ENCODE measurements around the gene ZNF462.

The ZNF462 gene

GRCh38 chr9:106918825-106919509 is 56.0 kb downstream of the ZNF462 start:
- DNase-seq (ENCODE audit: low read depth), result no peak
- H3K4me3 ChIP-seq (ENCODE audit: low read length), result no peak overlapping the region
- no peak for TF ChIP-seq CTCF (conservative IDR thresholded peaks at IDR 0.05; ENCODE audit: low read length)

GRCh38 chr9:106920091-106920490 is 57.1 kb downstream of the ZNF462 start:
- H3K4me3 ChIP-seq (ENCODE audit: low read length), result no peak overlapping the region
- no peak for TF ChIP-seq CTCF (conservative IDR thresholded peaks at IDR 0.05; ENCODE audit: low read length)
- DNase-seq (ENCODE audit: low read depth), result no peak

- no peak overlapping the region for H3K4me3 ChIP-seq (ENCODE audit: low read length)
- DNase-seq (ENCODE audit: low read depth), result peak; percentile 42
- no peak for TF ChIP-seq CTCF (conservative IDR thresholded peaks at IDR 0.05; ENCODE audit: low read length)
Observed at GRCh38 chr9:106920701-106921283, 57.8 kb downstream of the ZNF462 start.

- H3K4me3 ChIP-seq (ENCODE audit: low read length), result no peak overlapping the region
- TF ChIP-seq CTCF (conservative IDR thresholded peaks at IDR 0.05; ENCODE audit: low read length), result no peak
- DNase-seq (ENCODE audit: low read depth), result peak; percentile 20
Observed at GRCh38 chr9:106921341-106921899, 58.5 kb downstream of the ZNF462 start.

- no peak for TF ChIP-seq CTCF (conservative IDR thresholded peaks at IDR 0.05; ENCODE audit: low read length)
- no peak overlapping the region for H3K4me3 ChIP-seq (ENCODE audit: low read length)
- DNase-seq (ENCODE audit: low read depth), result peak; percentile 13
Observed at GRCh38 chr9:106922026-106922425, 59.1 kb downstream of the ZNF462 start.

GRCh38 chr9:106925392-106925791 is 62.4 kb downstream of the ZNF462 start:
- no peak overlapping the region for H3K4me3 ChIP-seq (ENCODE audit: low read length)
- no peak for DNase-seq (ENCODE audit: low read depth)
- TF ChIP-seq CTCF (conservative IDR thresholded peaks at IDR 0.05; ENCODE audit: low read length), result no peak

GRCh38 chr9:106927916-106928315 is 65.0 kb downstream of the ZNF462 start:
- DNase-seq (ENCODE audit: low read depth), result peak; percentile 45
- H3K4me3 ChIP-seq (ENCODE audit: low read length), result no peak overlapping the region
- TF ChIP-seq CTCF (conservative IDR thresholded peaks at IDR 0.05; ENCODE audit: low read length), result no peak

Measured in AG10803 (cell line).